HG03039 (cell line): ENCODE measurements around the gene ASB14.
"Not testable (repeated sequence)": the region's sequence is repeated elsewhere in the genome, so short reads cannot be mapped to it uniquely, and the experiment has no call there.

Source experiments
- ATAC-seq: cut with Tn5 transposase; IDR thresholded peaks from one replicate; pipeline ENCODE4 v1.9.1; 2021; ENCODE audit warnings: mild to moderate bottlenecking, moderate library complexity; ENCODE audit not compliant: unreplicated experiment

The ASB14 gene

DNA sequence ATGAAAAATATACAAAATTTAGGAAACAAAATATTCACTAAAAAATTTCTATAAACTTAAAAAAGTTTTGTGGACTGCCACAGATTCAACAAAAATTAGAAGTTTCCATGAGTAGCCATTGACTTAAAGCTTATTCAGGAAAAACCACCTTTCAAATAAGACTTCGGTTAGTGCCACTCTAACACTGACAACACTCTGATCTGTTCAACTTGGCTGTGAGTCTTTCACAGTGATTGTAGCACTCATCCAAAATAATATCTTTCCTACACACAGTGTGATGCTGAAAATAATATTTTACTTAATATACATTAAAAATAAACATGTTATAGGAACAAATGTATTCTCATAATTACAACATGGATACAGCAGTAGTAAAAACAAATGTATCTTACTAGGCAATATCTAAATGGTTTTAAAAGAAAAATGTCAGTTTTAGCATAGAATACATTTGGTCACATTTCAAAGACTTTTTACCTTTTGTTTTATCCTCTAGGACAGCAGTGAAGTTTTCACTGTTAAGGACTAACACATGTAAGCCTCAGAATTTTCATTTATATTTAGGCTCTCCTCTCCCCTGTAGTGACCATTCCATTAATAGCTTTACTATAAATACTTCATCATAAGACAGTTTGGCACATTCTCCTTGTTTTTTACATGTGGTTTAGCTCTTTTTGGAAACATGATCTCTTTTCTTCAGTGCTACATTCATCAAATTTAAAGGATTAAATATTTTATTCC lies at the start of gene ASB14:
ASB14 (minus strand) TSS at position 527 of the 738 bp plus-strand sequence. CDS start 652 bp downstream, outside the sequence.
- no peak for ATAC-seq

DNA sequence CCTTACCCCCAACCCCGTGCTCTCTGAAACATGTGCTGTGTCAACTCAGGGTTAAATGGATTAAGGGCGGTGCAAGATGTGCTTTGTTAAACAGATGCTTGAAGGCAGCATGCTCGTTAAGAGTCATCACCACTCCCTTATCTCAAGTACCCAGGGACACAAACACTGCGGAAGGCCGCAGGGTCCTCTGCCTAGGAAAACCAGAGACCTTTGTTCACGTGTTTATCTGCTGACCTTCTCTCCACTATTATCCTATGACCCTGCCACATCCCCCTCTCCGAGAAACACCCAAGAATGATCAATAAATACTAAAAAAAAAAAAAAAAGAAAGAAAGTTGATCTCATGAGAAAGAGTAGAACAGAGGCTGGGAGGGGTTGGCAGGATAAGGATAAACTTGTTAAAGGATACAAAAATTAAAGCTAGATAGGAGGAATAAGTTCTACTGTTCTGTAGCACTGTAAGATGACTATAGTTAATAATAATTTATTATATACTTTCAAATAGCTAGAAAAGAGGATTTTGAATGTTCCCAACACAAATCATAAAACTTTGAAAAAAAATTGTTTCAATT lies 46.7 kb upstream of the ASB14 start:
- ATAC-seq, result not testable (repeated sequence)

DNA sequence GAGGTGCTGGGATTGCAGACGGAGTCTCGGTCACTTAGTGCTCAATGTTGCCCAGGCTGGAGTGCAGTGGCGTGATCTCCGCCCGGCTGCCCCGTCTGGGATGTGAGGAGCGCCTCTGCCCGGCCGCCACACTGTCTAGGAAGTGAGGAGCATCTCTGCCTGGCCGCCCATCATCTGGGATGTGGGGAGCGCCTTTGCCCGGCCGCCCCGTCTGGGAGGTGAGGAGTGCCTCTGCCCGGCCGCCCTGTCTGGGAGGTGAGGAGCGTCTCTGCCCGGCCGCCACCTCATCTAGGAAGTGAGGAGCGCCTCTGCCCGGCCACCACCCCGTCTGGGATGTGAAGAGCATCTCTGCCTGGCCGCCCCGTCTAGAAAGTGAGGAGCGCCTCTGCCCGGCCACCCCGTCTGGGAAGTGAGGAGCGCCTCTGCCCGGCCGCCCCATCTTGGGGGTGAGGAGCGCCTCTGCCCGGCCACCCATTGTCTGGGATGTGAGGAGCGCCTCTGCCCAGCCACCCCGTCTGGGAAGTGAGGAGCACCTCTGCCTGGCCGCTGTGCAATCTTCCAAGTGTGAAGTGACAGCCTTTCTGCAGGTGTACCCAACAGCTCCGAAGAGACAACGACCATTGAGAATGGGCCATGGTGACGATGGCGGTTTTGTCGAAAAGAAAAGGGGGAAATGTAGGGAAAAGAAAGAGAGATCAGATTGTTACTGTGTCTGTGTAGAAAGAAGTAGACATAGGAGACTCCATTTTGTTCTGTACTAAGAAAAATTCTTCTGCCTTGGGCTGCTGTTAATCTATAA lies 46.0 kb upstream of the ASB14 start:
- ATAC-seq, result not testable (repeated sequence)

DNA sequence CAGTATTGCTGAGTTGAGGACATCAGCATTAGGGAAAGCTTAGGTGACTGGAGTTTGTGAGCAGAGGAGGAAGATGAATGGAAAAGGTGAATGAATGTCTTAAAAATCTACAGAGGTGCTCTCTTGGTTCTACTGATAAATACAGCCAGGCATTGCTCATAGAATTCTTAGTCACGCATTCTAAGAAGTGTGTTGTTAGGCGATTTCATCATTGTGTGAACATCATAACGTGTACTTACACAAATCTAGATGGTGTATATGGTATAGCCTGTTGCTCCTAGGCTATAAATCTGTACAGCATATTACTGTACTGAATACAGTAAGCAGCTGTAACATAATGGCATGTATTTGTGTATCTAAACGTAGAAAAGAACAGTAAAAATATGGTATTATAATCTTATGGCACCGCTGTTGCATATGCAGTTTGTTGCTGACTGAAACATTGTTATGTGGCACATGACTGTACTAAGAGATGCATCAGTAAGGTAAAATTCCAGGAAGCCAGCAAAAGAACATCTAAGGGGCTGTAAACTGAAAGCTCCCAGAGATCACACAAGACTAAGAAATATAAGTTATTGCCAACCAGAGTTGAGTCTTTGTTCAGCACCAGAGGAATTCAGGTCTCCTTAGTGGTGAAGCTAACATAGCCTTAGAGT lies 42.9 kb upstream of the ASB14 start:
- no peak for ATAC-seq

DNA sequence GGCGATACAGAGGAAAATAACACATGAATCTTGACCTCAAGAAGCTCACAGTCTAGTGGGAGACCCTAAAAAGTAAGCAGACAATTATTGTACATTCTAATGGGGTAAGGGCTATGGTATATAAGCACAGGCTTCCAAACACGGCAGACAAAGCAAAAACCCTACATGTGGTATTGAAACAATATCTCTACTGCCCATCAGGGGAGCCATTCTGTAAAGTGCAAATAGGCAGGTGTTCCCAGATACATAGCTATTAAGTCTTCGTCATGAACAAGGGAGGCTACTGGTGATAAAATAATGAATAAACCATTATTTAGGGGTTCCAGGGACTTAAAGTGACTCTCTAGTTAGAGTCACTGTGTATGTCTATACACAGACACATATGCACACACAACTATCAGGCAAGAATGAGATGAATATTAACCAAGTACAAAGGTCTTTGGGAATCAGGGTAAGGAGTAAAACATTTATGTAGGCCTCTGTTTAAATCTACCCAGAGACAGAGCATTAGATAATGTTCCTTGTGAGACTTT lies 38.7 kb upstream of the ASB14 start:
- no peak for ATAC-seq

DNA sequence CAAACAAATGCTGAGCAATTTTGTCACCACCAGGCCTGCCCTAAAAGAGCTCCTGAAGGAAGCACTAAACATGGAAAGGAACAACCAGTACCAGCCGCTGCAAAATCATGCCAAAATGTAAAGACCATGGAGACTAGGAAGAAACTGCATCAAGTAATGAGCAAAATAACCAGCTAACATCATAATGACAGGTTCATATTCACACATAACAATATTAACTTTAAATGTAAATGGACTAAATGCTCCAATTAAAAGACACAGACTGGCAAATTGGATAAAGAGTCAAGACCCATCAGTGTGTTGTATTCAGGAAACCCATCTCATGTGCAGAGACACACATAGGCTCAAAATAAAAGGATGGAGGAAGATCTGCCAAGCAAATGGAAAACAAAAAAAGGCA lies 34.0 kb upstream of the ASB14 start:
- not testable (repeated sequence) for ATAC-seq

DNA sequence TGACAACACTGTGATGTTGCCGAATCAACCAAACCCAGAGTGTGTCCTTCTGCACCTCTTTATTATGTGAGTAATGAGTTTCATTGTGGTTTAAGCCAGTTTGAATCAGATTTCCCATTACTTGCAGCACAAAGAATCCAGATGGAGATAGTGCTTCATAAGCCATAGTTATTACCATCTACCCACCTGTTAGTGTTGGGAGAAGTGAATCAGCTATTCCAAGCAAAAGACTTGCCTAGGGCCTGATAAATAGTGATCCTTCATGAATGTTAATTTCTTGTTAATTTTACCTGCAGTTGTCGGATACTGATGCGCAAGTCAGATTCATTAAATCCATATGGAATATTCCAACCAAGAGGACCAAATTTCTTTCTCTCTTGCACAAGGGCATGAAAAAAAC lies 21.7 kb upstream of the ASB14 start:
- no peak for ATAC-seq

DNA sequence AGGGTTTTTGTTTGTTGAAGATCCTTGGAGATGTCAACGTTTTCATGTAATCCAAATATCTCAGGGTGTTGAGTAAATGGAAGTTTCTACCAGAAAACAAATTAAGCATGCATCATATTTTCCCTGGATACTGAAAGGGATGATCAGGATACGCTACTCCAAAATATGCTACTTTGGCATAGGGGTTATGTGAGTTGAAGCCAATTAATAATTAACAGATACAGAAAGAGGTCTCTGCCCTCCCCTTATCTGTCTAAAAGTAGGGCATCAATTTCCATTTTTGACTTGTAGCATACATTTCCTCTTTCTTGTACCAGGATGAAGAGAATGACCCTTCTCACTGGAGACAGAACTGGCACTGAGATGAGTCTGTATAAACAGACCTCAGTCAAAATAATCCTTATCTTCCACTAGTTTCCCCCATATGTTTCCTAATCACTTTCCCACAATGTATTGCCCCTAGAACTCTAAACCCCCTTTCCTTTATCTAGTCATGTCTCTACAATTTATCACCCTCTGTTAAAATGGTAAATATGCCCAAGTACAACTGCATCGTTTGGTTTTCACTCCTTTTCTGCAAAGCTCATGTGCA lies 17.4 kb upstream of the ASB14 start:
- no peak for ATAC-seq

DNA sequence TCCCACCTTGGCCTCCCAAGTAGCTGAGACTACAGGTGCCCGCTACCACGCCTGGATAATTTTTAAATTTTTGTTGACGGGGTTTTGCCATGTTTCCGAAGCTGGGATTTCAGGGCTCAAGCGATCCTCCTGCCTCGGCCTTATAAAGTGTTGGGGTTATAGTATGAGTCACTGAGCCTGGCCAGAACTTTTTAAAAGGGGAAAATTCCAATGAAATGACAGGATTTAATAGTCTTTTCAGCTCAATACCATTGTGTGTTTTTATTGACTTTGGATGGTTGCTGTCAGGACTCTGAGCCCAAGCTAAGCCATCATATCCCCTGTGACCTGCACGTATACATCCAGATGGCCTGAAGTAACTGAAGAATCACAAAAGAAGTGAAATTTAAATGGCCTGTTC lies 11.0 kb upstream of the ASB14 start:
- not testable (repeated sequence) for ATAC-seq

DNA sequence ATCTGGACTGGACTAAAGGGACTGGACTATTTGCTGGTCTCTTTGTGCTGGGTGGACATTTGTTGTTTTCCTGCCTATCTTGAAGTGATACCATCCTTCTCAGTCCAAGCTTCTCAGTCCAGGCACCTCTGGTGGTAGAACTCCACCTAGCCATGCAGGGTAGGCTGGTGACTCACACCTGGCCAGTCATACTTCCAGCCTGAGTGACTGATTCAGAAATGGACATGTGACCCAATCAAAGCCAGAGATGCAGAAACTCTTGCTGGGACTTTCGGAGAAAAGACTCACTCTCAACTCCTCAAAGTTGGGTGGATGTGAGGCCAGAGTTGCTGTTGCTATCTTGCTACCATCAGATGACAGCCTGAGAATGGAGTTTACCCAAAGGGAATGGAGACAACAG lies 5.6 kb upstream of the ASB14 start:
- no peak for ATAC-seq

DNA sequence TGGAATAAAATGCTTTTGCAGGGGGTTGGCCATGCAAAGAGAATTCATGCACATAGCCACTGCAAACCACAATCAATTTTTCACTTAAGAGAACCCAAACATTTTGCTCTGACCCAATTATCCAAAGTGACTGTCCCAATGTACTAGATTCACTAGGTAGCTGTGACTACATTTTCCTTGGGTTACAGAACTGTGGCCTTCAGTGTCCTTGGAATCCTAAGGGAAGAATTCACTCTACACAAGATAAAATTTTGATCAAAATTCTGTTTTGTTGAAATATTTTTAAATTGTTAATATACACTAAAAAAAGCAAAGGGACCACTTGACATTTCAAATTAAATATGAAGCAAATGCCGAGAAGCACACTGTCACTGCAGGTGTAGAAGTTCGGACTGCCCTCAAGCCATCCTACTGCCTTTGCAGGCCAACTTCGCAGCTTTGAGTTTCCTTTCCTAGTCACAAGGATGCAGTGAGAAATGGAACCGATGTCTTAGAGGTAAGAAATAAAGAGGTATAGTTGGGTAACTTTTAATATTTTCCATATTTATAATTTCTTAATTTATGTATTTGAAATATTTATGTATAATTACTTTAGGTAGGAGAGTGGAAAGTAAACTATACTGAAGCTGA lies 527 bp upstream of the ASB14 start:
- no peak for ATAC-seq

DNA sequence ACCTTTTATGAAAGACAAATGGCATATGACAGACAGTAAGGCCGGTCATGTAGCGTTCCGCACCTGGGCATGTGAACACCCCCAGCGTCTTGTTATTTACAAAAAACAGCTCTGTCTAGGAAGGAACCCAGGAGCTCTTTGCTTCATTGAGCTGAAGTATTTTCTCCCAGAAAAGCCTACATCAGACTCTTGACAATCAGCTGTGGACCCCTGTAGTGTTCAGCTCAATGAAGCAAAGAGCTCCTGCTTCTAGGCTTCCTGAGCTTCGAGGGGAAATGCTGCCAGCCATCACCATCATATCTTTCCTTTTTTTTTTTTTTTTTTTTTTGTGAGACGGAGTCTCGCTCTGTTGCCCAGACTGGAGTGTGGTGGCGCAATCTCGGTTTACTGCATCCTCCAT lies 4.1 kb downstream of the ASB14 start:
- ATAC-seq, result no peak

DNA sequence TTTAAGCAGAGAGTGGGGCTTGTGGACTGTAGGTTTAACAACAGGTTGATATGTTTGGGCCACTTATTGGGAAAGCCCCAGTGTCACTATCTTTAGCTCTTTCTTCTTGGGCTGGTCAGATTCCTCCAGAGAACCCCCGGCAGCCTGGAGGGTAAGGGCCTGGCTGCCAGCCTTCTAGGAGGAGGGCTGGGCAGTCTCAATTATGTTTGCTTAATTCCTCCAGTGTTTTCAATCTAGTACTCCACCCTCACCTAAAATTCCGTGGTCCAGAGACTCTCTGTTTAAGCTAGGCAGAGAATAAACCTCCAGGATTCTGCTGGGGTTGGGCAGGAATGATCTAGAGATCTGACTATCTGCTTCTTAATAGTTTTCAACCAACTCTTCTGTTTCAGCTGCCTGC lies 5.3 kb downstream of the ASB14 start:
- no peak for ATAC-seq

DNA sequence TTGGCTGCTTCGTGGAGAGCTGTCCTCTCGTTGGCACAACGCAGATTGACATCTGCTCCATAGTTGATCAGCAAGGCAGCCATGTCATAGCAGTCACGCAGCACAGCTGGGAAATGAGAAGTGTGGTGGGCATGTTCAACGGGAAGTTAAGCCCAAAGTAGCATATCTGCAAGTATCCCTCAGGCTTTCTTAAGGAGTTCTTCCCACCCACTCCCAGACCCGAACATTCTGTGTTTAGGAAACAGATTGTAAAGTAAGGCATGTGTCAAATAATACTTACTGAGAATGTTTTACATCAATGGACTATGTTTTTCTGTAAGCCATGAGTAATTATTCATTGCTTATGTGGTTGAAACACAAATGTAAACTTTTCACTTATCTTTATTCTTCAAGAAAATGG lies 9.2 kb downstream of the ASB14 start:
- ATAC-seq, result no peak

DNA sequence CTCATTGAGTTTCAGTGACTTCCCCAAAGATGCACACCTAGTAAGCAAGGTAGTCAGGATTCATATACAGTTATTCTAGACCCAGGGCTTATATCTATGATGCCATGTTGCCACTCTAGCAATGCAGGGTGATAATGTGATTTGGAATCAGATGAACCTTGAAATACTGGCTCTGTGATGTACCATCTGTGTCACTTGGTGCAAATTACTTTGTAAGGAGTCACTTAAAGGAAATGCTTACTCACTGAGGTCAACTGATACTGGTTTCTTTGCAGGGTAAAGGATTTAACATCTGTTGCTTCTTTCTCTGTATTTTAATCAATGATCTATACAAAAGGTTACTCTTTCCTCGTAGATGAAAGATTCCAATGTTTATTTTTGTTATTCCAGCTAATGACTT lies 10.8 kb downstream of the ASB14 start:
- no peak for ATAC-seq

DNA sequence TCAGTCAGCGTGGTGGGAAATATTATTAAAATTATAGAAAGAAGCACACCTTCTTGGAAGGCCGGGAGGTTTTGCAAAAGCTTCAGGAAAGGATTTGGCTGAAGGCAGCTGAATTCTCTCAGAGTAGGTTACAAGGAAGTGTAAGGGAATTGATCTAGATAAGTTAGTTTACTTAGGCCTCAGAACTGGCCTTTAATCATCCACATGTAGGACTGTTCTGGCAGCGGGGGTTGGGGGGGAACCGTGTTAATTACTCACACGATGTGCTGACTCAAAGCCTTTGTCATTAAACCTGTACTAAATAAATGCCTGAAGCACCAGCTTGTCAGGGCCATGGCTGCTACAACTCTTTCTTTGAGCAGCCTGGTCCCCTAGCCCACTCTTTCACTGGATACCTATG lies 12.8 kb downstream of the ASB14 start:
- ATAC-seq, result no peak

DNA sequence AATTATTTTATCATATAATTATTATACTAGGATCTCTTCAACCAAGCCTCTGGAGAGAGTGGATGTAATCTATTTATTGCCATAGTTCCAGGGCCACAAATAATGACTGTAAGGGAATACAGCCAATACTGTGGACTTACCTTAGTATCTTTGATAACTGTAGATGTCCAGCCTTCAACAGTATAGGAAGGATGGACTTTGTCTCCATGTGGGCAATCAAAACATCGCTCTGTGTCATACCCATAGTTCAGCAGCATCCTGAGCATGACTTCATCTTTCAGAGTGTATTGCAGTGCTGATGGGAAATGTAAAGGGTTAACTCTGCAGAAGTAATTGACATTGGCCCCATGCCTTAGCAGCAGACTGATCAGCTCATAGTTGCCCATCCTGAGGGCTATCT lies 14.2 kb downstream of the ASB14 start:
- no peak for ATAC-seq

DNA sequence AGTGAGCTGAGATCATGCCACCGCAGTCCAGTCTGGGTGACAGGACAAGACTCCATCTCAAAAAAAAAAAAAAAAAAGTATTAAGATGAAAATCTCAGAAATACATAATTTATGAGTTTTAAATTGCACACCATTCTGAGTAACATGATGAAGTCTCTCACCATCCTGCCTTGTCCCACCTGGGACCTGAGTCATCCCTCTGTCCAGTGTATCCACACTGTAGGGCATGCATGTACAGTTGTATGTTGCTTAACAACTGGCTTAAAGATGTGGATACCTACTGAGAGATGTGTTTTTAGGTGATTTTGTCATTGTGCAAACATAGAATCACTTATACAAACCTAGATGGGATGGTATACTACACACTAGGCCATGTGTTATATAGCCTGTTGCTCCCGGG lies 17.1 kb downstream of the ASB14 start:
- ATAC-seq, result no peak

DNA sequence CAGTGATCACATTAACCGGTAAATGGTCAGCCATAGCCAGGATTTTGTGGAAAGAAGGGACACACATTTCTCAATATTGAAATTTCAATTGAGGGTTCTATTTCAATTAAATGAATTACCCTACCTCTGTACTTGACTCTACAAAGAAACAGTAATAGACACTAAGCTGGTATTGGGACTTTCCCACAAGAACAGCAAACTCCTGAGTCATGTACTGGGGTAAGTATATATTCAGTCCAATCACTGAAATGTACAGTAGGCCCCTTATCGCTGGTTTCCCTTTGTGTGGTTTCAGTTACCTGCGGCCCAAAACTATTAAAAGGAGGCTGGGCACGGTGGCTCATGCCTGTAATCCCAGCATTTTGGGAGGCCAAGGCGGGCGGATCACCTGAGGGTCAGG lies 17.6 kb downstream of the ASB14 start:
- ATAC-seq, result no peak

DNA sequence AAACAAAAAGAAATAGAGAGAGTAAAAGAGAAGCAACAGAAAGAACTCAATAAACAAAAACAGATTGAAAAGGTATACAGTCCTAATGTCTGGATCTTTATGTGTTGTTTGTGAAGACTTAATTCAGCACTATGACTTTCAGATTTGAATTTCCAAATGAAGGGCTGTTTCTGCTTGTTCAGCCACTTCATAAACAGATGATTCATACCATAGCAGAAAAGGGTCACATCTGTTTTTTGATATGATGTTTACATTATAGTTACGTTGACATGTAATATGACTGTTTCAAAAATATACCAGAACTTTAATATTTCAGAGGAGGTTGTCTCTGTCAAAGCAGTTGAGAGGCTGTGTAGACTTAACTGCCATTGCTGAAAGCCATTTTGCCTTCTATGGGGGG lies 24.1 kb downstream of the ASB14 start:
- ATAC-seq, result no peak
